Liver (tissue), 9 donors: ENCODE measurements around the gene RAB22A. TPM values are rescaled to one million over a fixed set of nuclear protein-coding genes. Genes with fewer than 3 reads are reported as not detected.

ENCODE experiments used
- DNase-seq: peaks from one replicate; pipeline ENCODE4 v3.0.0-alpha.2; 2017; ENCODE audit warnings: low spot score
- H3K27ac ChIP-seq, 2 donors: one replicate each; pipeline ENCODE4 v1.7.0; 2013; ENCODE audit warnings: inconsistent platforms in 2 of 2, low read length in 2 of 2, control low read depth in 1 of 2, low read depth in 1 of 2, mild to moderate bottlenecking in 1 of 2
- H3K27me3 ChIP-seq, 4 donors: one replicate each; pipeline versions ENCODE4 v1.6.1 to v1.7.0; 2013; ENCODE audit warnings: low read length in 3 of 4, inconsistent platforms in 1 of 4, mild to moderate bottlenecking in 1 of 4, moderate library complexity in 1 of 4; ENCODE audit not compliant: control insufficient read depth in 4 of 4, insufficient read depth in 4 of 4
- H3K36me3 ChIP-seq, 4 donors: one replicate each; pipeline versions ENCODE4 v1.6.1 to v1.7.0; 2013; ENCODE audit warnings: low read length in 3 of 4, mild to moderate bottlenecking in 3 of 4, low read depth in 1 of 4, moderate library complexity in 1 of 4; ENCODE audit not compliant: control insufficient read depth in 4 of 4, insufficient read depth in 3 of 4
- H3K4me1 ChIP-seq, 4 donors: one replicate each; pipeline versions ENCODE4 v1.6.1 to v1.7.0; 2013; ENCODE audit warnings: low read length in 3 of 4, mild to moderate bottlenecking in 3 of 4, moderate library complexity in 1 of 4; ENCODE audit not compliant: control insufficient read depth in 4 of 4, insufficient read depth in 4 of 4
- H3K4me3 ChIP-seq, 3 donors: one replicate each; pipeline versions ENCODE4 v1.6.1 to v1.7.0; 2013; ENCODE audit warnings: low read length in 3 of 3, control low read depth in 1 of 3, low read depth in 1 of 3, mild to moderate bottlenecking in 1 of 3
- H3K9ac ChIP-seq, 2 donors: one replicate each; pipeline ENCODE4 v1.7.0; 2013; ENCODE audit warnings: low read length in 2 of 2, mild to moderate bottlenecking in 2 of 2, moderate library complexity in 2 of 2, control low read depth in 1 of 2, low read depth in 1 of 2
- H3K9me3 ChIP-seq, 4 donors: one replicate each; pipeline versions ENCODE4 v1.6.1 to v1.7.0; 2013; ENCODE audit warnings: low read length in 3 of 4; ENCODE audit not compliant: control insufficient read depth in 4 of 4
- CTCF ChIP-seq: fragments of 150-350 bp; IDR thresholded peaks from 2 replicates; pipeline ENCODE4 v1.5.1; 2017; ENCODE audit warnings: improper control_type of control experiment, low read depth, low read length; ENCODE audit not compliant: missing input control
- EGR1 ChIP-seq, 2 donors: IDR thresholded peaks; 2 replicates each; pipeline ENCODE4 v1.6.1; 2016 to 2018; ENCODE audit warnings: antibody characterized with exemption in 2 of 2, low read depth in 2 of 2
- FOXA1 ChIP-seq: IDR thresholded peaks from 2 replicates; pipeline ENCODE4 v1.6.1; 2016; ENCODE audit warnings: antibody characterized with exemption
- FOXA2 ChIP-seq: IDR thresholded peaks from 2 replicates; pipeline ENCODE4 v1.6.1; 2016; ENCODE audit warnings: antibody characterized with exemption
- GABPA ChIP-seq, 2 donors: IDR thresholded peaks in 1 of 2; conservative IDR thresholded peaks in 1 of 2; 2 replicates each; pipeline ENCODE4 v1.6.1; 2016; ENCODE audit warnings: antibody characterized with exemption in 2 of 2, mild to moderate bottlenecking in 1 of 2, moderate library complexity in 1 of 2
- HNF4A ChIP-seq, 2 donors: conservative IDR thresholded peaks; 2 replicates each; pipeline ENCODE4 v1.6.1; 2016; ENCODE audit warnings: antibody characterized with exemption in 2 of 2, mild to moderate bottlenecking in 2 of 2
- HNF4G ChIP-seq: IDR thresholded peaks from 2 replicates; pipeline ENCODE4 v1.6.1; 2016; ENCODE audit warnings: antibody characterized with exemption
- JUND ChIP-seq, 2 donors: IDR thresholded peaks; 2 replicates each; pipeline ENCODE4 v1.6.1; 2016; ENCODE audit warnings: antibody characterized with exemption in 2 of 2
- NR2F2 ChIP-seq: IDR thresholded peaks from 2 replicates; pipeline ENCODE4 v1.6.1; 2016; ENCODE audit warnings: antibody characterized with exemption
- RAD21 ChIP-seq, 2 donors: IDR thresholded peaks; 2 replicates each; pipeline ENCODE4 v1.6.1; 2016; ENCODE audit warnings: antibody characterized with exemption in 2 of 2, mild to moderate bottlenecking in 2 of 2
- RXRA ChIP-seq, 2 donors: IDR thresholded peaks; 2 replicates each; pipeline ENCODE4 v1.6.1; 2017 to 2018; ENCODE audit warnings: antibody characterized with exemption in 2 of 2, mild to moderate bottlenecking in 1 of 2
- SP1 ChIP-seq: IDR thresholded peaks from 2 replicates; pipeline ENCODE4 v1.6.1; 2018; ENCODE audit warnings: antibody characterized with exemption, mild to moderate bottlenecking
- TAF1 ChIP-seq: conservative IDR thresholded peaks from 2 replicates; pipeline ENCODE4 v1.6.1; 2016; ENCODE audit warnings: antibody characterized with exemption, mild to moderate bottlenecking
- YY1 ChIP-seq: IDR thresholded peaks from 2 replicates; pipeline ENCODE4 v1.6.1; 2016; ENCODE audit warnings: antibody characterized with exemption, mild to moderate bottlenecking
- WGBS: extraction: QIAGEN DNeasy Blood & Tissue Kit; methylation state at CpG from one replicate; pipeline ENCODE4 v1.1.7; 2013; 5-methylcytosine and 5-hydroxymethylcytosine counted together
- polyA plus RNA-seq, 2 donors: library from polyadenylated mRNA; stranded (reverse) in 1 of 2; unstranded in 1 of 2; fragments of 200-250 nt in 1 of 2; fragments of >200 nt in 1 of 2; fragmentation: Nextera tagmentation in 1 of 2; extraction: Ambion mirVana in 1 of 2; gene quantifications; one replicate each; pipeline versions ENCODE4 v1.2.1 to v1.2.3, GENCODE V29; 2013 to 2015
- total RNA-seq, 2 donors: library from RNA; depleted of rRNA; stranded (reverse); fragments of >200 nt; gene quantifications; one replicate each; pipeline ENCODE4 v1.2.3, GENCODE V29; 2014
- TF ChIP-seq, protein P1 (sequence below): IDR thresholded peaks from 2 replicates; pipeline ENCODE4 v1.6.1; 2016; ENCODE audit warnings: antibody characterized with exemption
- TF ChIP-seq, protein P2 (sequence below): IDR thresholded peaks from 2 replicates; pipeline ENCODE4 v1.6.1; 2016; ENCODE audit warnings: antibody characterized with exemption, mild to moderate bottlenecking
- TF ChIP-seq, protein P3 (sequence below): IDR thresholded peaks from 2 replicates; pipeline ENCODE4 v1.6.1; 2016; ENCODE audit warnings: antibody characterized with exemption
- donor health status: healthy.
- donor health status: healthy.
- donor health status: healthy.
- donor health status: healthy.
- donor health status: healthy.

RAB22A gene
- total and polyA plus RNA-seq, 4 donors = 3.0 to 8.1 (median 5.8) TPM

GRCh38 chr20:58287638-58288037, 21.9 kb upstream of the RAB22A start:
- 74% methylated on average over 3 of the region's 3 CpGs for WGBS
- DNase-seq = no peak
- Histone ChIP-seq H3K4me1 (no peaks in the 10 kb centered on the region), H3K9ac (no peak overlapping the region), H3K4me3 (no peak overlapping the region), H3K36me3 (peaks cover 0 to 6% (median 1%) of the 10 kb centered on the region in 4 donors), H3K9me3 (no peaks in the 10 kb centered on the region), H3K27ac (peak overlapping the region in 1 of 2 donors; percentile 16), H3K27me3 (no peaks in the 10 kb centered on the region)
- TF ChIP-seq SP1 (no peak), TAF1 (no peak), HNF4A (conservative IDR thresholded peaks at IDR 0.05) (no peak), FOXA2 (no peak), HNF4G (no peak), FOXA1 (no peak), GABPA (IDR thresholded peaks at IDR 0.05 in 1 of 2, conservative IDR thresholded peaks at IDR 0.05 in 1 of 2) (no peak), JUND (IDR thresholded peaks at IDR 0.05) (no peak), CTCF (no peak), RXRA (IDR thresholded peaks at IDR 0.05) (no peak), RAD21 (IDR thresholded peaks at IDR 0.05) (no peak)
- TF ChIP-seq, protein P1, sequence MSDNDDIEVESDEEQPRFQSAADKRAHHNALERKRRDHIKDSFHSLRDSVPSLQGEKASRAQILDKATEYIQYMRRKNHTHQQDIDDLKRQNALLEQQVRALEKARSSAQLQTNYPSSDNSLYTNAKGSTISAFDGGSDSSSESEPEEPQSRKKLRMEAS = no peak

DNA sequence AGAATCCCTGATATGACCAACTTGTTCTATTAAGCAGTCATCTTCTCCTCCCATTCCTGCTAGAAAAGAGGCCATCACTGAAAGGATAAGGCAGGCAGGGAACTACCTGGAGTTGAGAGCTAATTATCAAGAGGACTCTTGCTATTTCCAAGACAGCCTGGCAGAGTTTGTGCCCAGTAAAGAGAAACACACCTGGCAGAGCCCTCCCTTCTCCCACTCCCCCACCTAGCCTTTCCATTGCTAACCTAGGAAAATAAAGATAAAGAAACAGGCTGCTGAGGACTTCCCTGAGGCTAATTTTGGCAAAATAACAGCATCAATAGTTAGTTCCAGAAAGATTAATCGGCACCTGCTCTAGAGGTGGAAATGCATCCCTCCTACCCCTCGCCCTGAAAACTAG, 20.4 kb upstream of the RAB22A start:
- H3K9ac ChIP-seq = no peak overlapping the region
- H3K4me1 ChIP-seq = no peaks in the 10 kb centered on the region
- peaks cover 0 to 6% (median 1%) of the 10 kb centered on the region in 4 donors for H3K36me3 ChIP-seq
- WGBS = 97% methylated on average over 2 of the region's 2 CpGs
- no peak overlapping the region for H3K4me3 ChIP-seq
- TF ChIP-seq FOXA1 = no peak
- TF ChIP-seq JUND (IDR thresholded peaks at IDR 0.05) = no peak
- no peak overlapping the region for H3K27ac ChIP-seq
- DNase-seq = no peak
- no peaks in the 10 kb centered on the region for H3K9me3 ChIP-seq
- no peaks in the 10 kb centered on the region for H3K27me3 ChIP-seq

DNA sequence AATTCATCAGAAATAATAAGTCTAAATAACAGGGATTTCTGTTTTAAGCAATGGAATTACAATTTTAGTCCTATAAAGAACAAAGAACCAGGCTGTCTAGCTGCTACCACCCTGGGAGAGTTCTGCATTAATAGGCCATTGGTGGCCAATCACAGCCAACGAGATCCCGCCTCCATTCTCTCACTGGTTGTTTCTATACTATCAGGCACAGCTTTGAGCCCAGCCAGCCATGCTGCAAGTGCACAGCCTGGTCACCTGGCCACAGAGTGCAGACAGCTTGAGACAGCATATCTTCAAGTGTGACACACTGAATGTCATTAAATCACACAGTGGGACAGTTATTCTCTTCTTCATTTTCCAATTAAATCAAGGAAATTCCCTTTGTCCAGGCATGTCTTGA, 16.1 kb upstream of the RAB22A start:
- Histone ChIP-seq H3K9me3 (no peaks in the 10 kb centered on the region), H3K36me3 (no peaks in the 10 kb centered on the region), H3K9ac (no peak overlapping the region), H3K4me1 (peaks cover 0 to 5% (median 1%) of the 10 kb centered on the region in 4 donors), H3K27me3 (no peaks in the 10 kb centered on the region), H3K4me3 (no peak overlapping the region), H3K27ac (no peak overlapping the region)
- 98% methylated on average over 2 of the region's 2 CpGs for WGBS
- no peak for DNase-seq
- TF ChIP-seq NR2F2 = no peak
- TF ChIP-seq, protein P2, sequence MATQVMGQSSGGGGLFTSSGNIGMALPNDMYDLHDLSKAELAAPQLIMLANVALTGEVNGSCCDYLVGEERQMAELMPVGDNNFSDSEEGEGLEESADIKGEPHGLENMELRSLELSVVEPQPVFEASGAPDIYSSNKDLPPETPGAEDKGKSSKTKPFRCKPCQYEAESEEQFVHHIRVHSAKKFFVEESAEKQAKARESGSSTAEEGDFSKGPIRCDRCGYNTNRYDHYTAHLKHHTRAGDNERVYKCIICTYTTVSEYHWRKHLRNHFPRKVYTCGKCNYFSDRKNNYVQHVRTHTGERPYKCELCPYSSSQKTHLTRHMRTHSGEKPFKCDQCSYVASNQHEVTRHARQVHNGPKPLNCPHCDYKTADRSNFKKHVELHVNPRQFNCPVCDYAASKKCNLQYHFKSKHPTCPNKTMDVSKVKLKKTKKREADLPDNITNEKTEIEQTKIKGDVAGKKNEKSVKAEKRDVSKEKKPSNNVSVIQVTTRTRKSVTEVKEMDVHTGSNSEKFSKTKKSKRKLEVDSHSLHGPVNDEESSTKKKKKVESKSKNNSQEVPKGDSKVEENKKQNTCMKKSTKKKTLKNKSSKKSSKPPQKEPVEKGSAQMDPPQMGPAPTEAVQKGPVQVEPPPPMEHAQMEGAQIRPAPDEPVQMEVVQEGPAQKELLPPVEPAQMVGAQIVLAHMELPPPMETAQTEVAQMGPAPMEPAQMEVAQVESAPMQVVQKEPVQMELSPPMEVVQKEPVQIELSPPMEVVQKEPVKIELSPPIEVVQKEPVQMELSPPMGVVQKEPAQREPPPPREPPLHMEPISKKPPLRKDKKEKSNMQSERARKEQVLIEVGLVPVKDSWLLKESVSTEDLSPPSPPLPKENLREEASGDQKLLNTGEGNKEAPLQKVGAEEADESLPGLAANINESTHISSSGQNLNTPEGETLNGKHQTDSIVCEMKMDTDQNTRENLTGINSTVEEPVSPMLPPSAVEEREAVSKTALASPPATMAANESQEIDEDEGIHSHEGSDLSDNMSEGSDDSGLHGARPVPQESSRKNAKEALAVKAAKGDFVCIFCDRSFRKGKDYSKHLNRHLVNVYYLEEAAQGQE = no peak
- TF ChIP-seq YY1 = no peak
- TF ChIP-seq, protein P1 = no peak
- TF ChIP-seq RAD21 (IDR thresholded peaks at IDR 0.05) = no peak
- no peak for TF ChIP-seq EGR1 (IDR thresholded peaks at IDR 0.05; ENCODE audit: low read depth in 2 of 2)
- no peak for TF ChIP-seq TAF1
- TF ChIP-seq, protein P3, sequence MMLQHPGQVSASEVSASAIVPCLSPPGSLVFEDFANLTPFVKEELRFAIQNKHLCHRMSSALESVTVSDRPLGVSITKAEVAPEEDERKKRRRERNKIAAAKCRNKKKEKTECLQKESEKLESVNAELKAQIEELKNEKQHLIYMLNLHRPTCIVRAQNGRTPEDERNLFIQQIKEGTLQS = no peak
- no peak for TF ChIP-seq CTCF
- no peak for TF ChIP-seq SP1
- no peak for TF ChIP-seq HNF4G
- TF ChIP-seq FOXA2 = no peak
- no peak for TF ChIP-seq HNF4A (conservative IDR thresholded peaks at IDR 0.05)
- TF ChIP-seq RXRA (IDR thresholded peaks at IDR 0.05) = no peak
- no peak for TF ChIP-seq FOXA1
